Psoas muscle (tissue), 8 donors: ENCODE results near the gene CD99. TPM values are rescaled to one million over a fixed set of nuclear protein-coding genes. Genes with fewer than 3 reads are reported as not detected.

ENCODE experiments used
- ATAC-seq, 4 donors: fragments of 200-7000 bp; cut with Tn5 transposase; one replicate each; pipeline ENCODE4 v1.9.1; 2020; ENCODE audit warnings: moderate library complexity in 3 of 4, mild to moderate bottlenecking in 2 of 4
- DNase-seq, 2 donors: peaks; one replicate each; pipeline ENCODE4 v3.0.0-alpha.2; 2020
- H3K27ac ChIP-seq: fragments of 200-600 bp; one replicate; pipeline ENCODE4 v1.8.0; 2022
- H3K27me3 ChIP-seq, 3 donors: fragments of 200-600 bp in 1 of 3; one replicate each; pipeline versions ENCODE4 v1.6.1 to v1.8.0; 2013 to 2022; ENCODE audit warnings: low read length in 2 of 3, mild to moderate bottlenecking in 2 of 3, moderate library complexity in 1 of 3; ENCODE audit not compliant: insufficient read depth in 3 of 3
- H3K36me3 ChIP-seq, 2 donors: fragments of 200-600 bp in 1 of 2; one replicate each; pipeline versions ENCODE4 v1.6.1 to v1.8.0; 2013 to 2022; ENCODE audit warnings: low read depth in 1 of 2, mild to moderate bottlenecking in 1 of 2, moderate library complexity in 1 of 2; ENCODE audit not compliant: insufficient read depth in 1 of 2
- H3K4me1 ChIP-seq: fragments of 200-600 bp; one replicate; pipeline ENCODE4 v1.8.0; 2022
- H3K4me3 ChIP-seq: fragments of 200-600 bp; one replicate; pipeline ENCODE4 v1.8.0; 2022; ENCODE audit warnings: mild to moderate bottlenecking
- H3K9me3 ChIP-seq: fragments of 200-600 bp; one replicate; pipeline ENCODE4 v1.8.0; 2022
- CTCF ChIP-seq: fragments of 200-600 bp; IDR thresholded peaks from one replicate; pipeline ENCODE4 v1.8.0; 2022; ENCODE audit warnings: antibody characterized with exemption
- WGBS, 3 donors: extraction: QIAGEN DNeasy Blood & Tissue Kit; methylation state at CpG; one replicate each; pipeline versions ENCODE4 v1.1.6 to v1.1.7; 2013; 5-methylcytosine and 5-hydroxymethylcytosine counted together
- intact Hi-C, 2 donors: fragments of 100-400 bp; cut with DNase I; formaldehyde crosslinking; loops; one replicate each; pipeline versions ENCODE4 v1.11.0 to v1.14.2; 2022
- polyA plus RNA-seq, 3 donors: library from polyadenylated mRNA; stranded (reverse); fragments of 200-250 nt; gene quantifications; one replicate each; pipeline ENCODE4 v1.2.3, GENCODE V29; 2013
- total RNA-seq, 4 donors: library from RNA; stranded (reverse); fragmentation: NEBNext Ultra II Directional in 2 of 4; extraction: Animal tissue kit (Norgen Biotek cat#: 25700) in 2 of 4; gene quantifications; one replicate each; pipeline versions ENCODE4 v1.2.1 to v1.2.4, GENCODE V29; 2021 to 2023
- donor health status: healthy with polysubstance abuse.
- donor health status: DM: no; HTN: no; CAD: no; lungs with moderate emphysema.
- donor health status: Bipolar disorder and iron deficiency.
- donor health status: healthy.
- donor health status: DM: yes; HTN: yes; CAD: no.
- donor health status: DM: no; HTN: no; CAD: no.
- donor health status: DM: no; HTN: no; CAD: no.
- donor health status: DM: yes; HTN: yes; CAD: no.

CD99 gene
- total and polyA plus RNA-seq, 7 donors, result 118 to 239 (median 128) TPM

GRCh38 chrX:2707334-2707760 is 16.3 kb downstream of the CD99 start:
- Histone ChIP-seq H3K4me1 (peaks cover 65% of the 10 kb centered on the region), H3K4me3 (no peak overlapping the region), H3K27ac (no peak overlapping the region), H3K9me3 (no peaks in the 10 kb centered on the region), H3K36me3 (peaks cover 0 to 2% of the 10 kb centered on the region in 2 donors), H3K27me3 (no peaks in the 10 kb centered on the region)
- 15 to 32% (median 22%) methylated on average over 12 of the region's 12 CpGs for WGBS, 3 donors
- ATAC-seq (peak; percentile 36 to 72 (median 64)), DNase-seq (peak; percentile 65 to 80)
- intact Hi-C loops, result no loop called here
- no peak for TF ChIP-seq CTCF

GRCh38 chrX:2708021-2708420 is 16.9 kb downstream of the CD99 start:
- H3K27me3 ChIP-seq, result no peaks in the 10 kb centered on the region
- no peak overlapping the region for H3K27ac ChIP-seq
- peaks cover 0 to 5% of the 10 kb centered on the region in 2 donors for H3K36me3 ChIP-seq
- DNase-seq (no peak), ATAC-seq (no peak)
- intact Hi-C loops, result no loop called here
- 69 to 76% (median 70%) methylated on average over 6 of the region's 6 CpGs for WGBS, 3 donors
- H3K4me3 ChIP-seq, result no peak overlapping the region
- TF ChIP-seq CTCF, result no peak
- H3K9me3 ChIP-seq, result no peaks in the 10 kb centered on the region
- H3K4me1 ChIP-seq, result peaks cover 60% of the 10 kb centered on the region

- peaks cover 55% of the 10 kb centered on the region for H3K4me1 ChIP-seq
- 75 to 89% (median 83%) methylated on average over 10 of the region's 10 CpGs for WGBS, 3 donors
- H3K4me3 ChIP-seq, result no peak overlapping the region
- no peak overlapping the region for H3K27ac ChIP-seq
- intact Hi-C loops, result no loop called here
- no peaks in the 10 kb centered on the region for H3K27me3 ChIP-seq
- ATAC-seq (no peak), DNase-seq (no peak)
- peaks cover 0 to 11% of the 10 kb centered on the region in 2 donors for H3K36me3 ChIP-seq
- no peak for TF ChIP-seq CTCF
- no peaks in the 10 kb centered on the region for H3K9me3 ChIP-seq
Measured at GRCh38 chrX:2708592-2709188, 17.6 kb downstream of the CD99 start.

- intact Hi-C loops, result no loop called here
Measured at GRCh38 chrX:2709556-2709955, 18.5 kb downstream of the CD99 start.

More at GRCh38 chrX:2709556-2709955, 18.5 kb downstream of the CD99 start:
- H3K9me3 ChIP-seq, result no peaks in the 10 kb centered on the region
- DNase-seq, result no peak
- ATAC-seq, result no peak
- TF ChIP-seq CTCF, result no peak
- WGBS, 3 donors, result 79 to 85% (median 79%) methylated on average over 9 of the region's 9 CpGs
- peaks cover 0 to 15% of the 10 kb centered on the region in 2 donors for H3K36me3 ChIP-seq
- H3K27ac ChIP-seq, result peak overlapping the region; percentile 66
- no peak overlapping the region for H3K4me3 ChIP-seq
- H3K4me1 ChIP-seq, result peaks cover 47% of the 10 kb centered on the region
- H3K27me3 ChIP-seq, result no peaks in the 10 kb centered on the region
